Upper lobe of left lung (tissue), 4 donors: ENCODE results near the gene APC2.

Experiments used
- EP300 ChIP-seq, 4 donors: sonication (generic); formaldehyde crosslinking; IDR thresholded peaks; one replicate each; pipeline ENCODE4 v1.5.1; 2017; ENCODE audit warnings: antibody characterized with exemption in 4 of 4, control low read depth in 2 of 4
- POLR2A ChIP-seq, 4 donors: fragments of 450-650 bp; IDR thresholded peaks; one replicate each; pipeline ENCODE4 v1.5.1; 2016 to 2017; ENCODE audit warnings: antibody characterized with exemption in 4 of 4, mild to moderate bottlenecking in 2 of 4
- TF ChIP-seq, protein P1 (sequence below), 6 experiments: fragments of 450-650 bp in 4 of 6; fragments of 200-600 bp in 2 of 6; sonication (generic) in 2 of 6; IDR thresholded peaks; one replicate each; pipeline ENCODE4 v1.5.1; 2016 to 2019; ENCODE audit warnings: antibody characterized with exemption in 6 of 6

- TF ChIP-seq, protein P1, sequence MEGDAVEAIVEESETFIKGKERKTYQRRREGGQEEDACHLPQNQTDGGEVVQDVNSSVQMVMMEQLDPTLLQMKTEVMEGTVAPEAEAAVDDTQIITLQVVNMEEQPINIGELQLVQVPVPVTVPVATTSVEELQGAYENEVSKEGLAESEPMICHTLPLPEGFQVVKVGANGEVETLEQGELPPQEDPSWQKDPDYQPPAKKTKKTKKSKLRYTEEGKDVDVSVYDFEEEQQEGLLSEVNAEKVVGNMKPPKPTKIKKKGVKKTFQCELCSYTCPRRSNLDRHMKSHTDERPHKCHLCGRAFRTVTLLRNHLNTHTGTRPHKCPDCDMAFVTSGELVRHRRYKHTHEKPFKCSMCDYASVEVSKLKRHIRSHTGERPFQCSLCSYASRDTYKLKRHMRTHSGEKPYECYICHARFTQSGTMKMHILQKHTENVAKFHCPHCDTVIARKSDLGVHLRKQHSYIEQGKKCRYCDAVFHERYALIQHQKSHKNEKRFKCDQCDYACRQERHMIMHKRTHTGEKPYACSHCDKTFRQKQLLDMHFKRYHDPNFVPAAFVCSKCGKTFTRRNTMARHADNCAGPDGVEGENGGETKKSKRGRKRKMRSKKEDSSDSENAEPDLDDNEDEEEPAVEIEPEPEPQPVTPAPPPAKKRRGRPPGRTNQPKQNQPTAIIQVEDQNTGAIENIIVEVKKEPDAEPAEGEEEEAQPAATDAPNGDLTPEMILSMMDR (IDR thresholded peaks at IDR 0.05) = no peak
- TF ChIP-seq EP300 (IDR thresholded peaks at IDR 0.05) (no peak), POLR2A (IDR thresholded peaks at IDR 0.05) (no peak)
Measured at GRCh38 chr19:1505991-1506881, 56.3 kb downstream of the APC2 start.
